Measurements from ENCODE around the gene MATCAP1.

DNA sequence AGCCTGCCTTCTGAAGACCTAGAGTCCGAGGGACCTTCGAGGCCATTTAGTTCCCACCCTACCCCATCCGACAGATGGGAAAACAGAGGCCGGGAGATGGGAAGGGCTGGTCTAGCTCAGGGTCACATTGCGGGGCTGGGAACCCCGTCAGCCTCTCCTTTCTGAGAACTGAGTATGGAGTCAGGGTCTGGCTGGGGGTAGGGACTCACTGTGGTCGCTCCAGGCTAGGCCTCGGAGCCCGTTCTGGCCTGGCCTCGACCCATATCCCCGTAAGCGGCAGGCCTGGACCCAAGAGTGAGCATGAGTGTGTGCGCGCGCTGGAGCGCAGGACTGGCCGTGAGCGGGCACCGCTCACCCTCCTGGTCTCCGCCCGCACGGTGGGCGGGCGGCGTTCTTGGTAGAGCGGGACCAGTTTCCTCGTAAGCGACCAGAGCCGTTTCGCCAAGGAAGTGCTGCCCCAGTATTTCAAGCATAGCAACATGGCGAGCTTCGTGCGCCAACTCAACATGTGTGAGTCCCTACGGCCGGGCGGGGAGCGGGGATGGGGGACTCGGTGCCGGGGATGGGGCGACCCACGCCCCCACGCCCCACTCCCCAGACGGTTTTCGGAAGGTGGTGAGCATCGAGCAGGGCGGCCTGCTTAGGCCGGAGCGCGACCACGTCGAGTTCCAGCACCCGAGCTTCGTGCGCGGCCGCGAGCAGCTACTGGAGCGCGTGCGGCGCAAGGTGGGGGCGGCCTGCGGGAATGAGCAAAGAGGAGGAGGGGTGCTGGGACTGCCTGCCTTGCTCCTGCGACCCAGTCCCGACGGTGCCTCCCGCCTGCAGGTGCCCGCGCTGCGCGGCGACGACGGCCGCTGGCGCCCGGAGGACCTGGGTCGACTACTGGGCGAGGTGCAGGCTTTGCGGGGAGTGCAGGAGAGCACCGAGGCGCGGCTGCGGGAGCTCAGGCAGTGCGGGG, 18.4 kb downstream of the MATCAP1 start:
- TF ChIP-seq, protein P1, sequence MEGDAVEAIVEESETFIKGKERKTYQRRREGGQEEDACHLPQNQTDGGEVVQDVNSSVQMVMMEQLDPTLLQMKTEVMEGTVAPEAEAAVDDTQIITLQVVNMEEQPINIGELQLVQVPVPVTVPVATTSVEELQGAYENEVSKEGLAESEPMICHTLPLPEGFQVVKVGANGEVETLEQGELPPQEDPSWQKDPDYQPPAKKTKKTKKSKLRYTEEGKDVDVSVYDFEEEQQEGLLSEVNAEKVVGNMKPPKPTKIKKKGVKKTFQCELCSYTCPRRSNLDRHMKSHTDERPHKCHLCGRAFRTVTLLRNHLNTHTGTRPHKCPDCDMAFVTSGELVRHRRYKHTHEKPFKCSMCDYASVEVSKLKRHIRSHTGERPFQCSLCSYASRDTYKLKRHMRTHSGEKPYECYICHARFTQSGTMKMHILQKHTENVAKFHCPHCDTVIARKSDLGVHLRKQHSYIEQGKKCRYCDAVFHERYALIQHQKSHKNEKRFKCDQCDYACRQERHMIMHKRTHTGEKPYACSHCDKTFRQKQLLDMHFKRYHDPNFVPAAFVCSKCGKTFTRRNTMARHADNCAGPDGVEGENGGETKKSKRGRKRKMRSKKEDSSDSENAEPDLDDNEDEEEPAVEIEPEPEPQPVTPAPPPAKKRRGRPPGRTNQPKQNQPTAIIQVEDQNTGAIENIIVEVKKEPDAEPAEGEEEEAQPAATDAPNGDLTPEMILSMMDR (IDR thresholded peaks at IDR 0.05; ENCODE audit: control extremely low read depth in 1 of 3, insufficient read depth in 1 of 3, low read depth in 1 of 3, low read length in 3 of 3): no peak
- TF ChIP-seq, protein P2, sequence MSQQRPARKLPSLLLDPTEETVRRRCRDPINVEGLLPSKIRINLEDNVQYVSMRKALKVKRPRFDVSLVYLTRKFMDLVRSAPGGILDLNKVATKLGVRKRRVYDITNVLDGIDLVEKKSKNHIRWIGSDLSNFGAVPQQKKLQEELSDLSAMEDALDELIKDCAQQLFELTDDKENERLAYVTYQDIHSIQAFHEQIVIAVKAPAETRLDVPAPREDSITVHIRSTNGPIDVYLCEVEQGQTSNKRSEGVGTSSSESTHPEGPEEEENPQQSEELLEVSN (IDR thresholded peaks at IDR 0.05): peak; percentile 78
- TF ChIP-seq YY1 (IDR thresholded peaks at IDR 0.05; ENCODE audit: low read depth, low read length) (no peak), POLR2A (IDR thresholded peaks at IDR 0.05; ENCODE audit: control extremely low read depth in 1 of 2, low read depth in 2 of 2, low read length in 2 of 2) (no peak)
